ENCODE measurements around the gene SNX5.

GRCh38 chr20:17928211-17928611, 40.4 kb downstream of the SNX5 start:
- no peak for TF ChIP-seq POLR2A (IDR thresholded peaks at IDR 0.05)
- TF ChIP-seq CTCF (IDR thresholded peaks at IDR 0.05 in 4 of 5, conservative IDR thresholded peaks at IDR 0.05 in 1 of 5), result no peak

All from gastrocnemius medialis (tissue), 4 donors.